Lower leg skin (tissue), 4 donors: ENCODE results near the gene ERICH2. TPM values are rescaled to one million over a fixed set of nuclear protein-coding genes. Genes with fewer than 3 reads are reported as not detected.
"Not testable (repeated sequence)": the region's sequence is repeated elsewhere in the genome, so short reads cannot be mapped to it uniquely, and the experiment has no call there.

ENCODE experiments used
- DNase-seq, 2 donors: peaks; one replicate each; pipeline ENCODE4 v3.0.0-alpha.2; 2019; ENCODE audit warnings: low spot score in 2 of 2
- H3K4me3 ChIP-seq: fragments of 200-600 bp; sonication (generic); 2 replicates; pipeline ENCODE4 v1.5.1; 2017; ENCODE audit warnings: mild to moderate bottlenecking, low read depth; ENCODE audit not compliant: poor library complexity, severe bottlenecking
- CTCF ChIP-seq, 3 donors: fragments of 450-650 bp; IDR thresholded peaks; one replicate each; pipeline ENCODE4 v1.5.1; 2016; ENCODE audit warnings: antibody characterized with exemption in 3 of 3, mild to moderate bottlenecking in 3 of 3, moderate library complexity in 2 of 3
- POLR2A ChIP-seq, 2 donors: fragments of 450-650 bp; IDR thresholded peaks; one replicate each; pipeline ENCODE4 v1.6.1; 2016 to 2017; ENCODE audit warnings: antibody characterized with exemption in 2 of 2, mild to moderate bottlenecking in 1 of 2, moderate library complexity in 1 of 2
- WGBS, 2 donors: methylation state at CpG; one replicate each; pipeline ENCODE4 v1.1.5; 2018; 5-methylcytosine and 5-hydroxymethylcytosine counted together
- intact Hi-C: fragments of 100-400 bp; cut with DNase I; formaldehyde crosslinking; loops from one replicate; pipeline ENCODE4 v1.15.0; 2023; ENCODE audit warnings: low total_unique reads
- total RNA-seq, 4 donors: library from RNA; depleted of rRNA; stranded (reverse); fragments of >200 nt; gene quantifications; one replicate each; pipeline ENCODE4 v1.1.0, GENCODE V29; 2016

Gene ERICH2
- total RNA-seq, 4 donors from 2014 or later, result 0.58 TPM; not detected in 3

GRCh38 chr2:170747921-170748320, 22.3 kb upstream of the ERICH2 start:
- 55% methylated on average over 4 of the region's 4 CpGs for WGBS, 2 donors
- intact Hi-C loops, result no loop called here
- no peak for TF ChIP-seq POLR2A (IDR thresholded peaks at IDR 0.05)
- no peak for TF ChIP-seq CTCF (IDR thresholded peaks at IDR 0.05)

DNA sequence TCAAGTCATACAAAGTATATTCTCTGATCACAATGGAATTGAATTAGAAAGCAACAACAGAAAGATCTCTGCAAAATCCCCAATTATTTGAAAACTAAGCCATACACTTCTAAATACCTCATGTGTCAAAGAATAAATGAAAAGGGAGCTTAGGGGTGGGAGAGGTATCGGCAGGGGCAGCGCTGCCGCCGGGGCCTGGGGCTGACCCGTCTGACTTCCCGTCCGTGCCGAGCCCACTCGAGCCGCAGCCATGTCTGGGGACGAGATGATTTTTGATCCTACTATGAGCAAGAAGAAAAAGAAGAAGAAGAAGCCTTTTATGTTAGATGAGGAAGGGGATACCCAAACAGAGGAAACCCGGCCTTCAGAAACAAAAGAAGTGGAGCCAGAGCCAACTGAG, 18.6 kb upstream of the ERICH2 start:
- DNase-seq, intact Hi-C loops, H3K4me3 ChIP-seq: not testable (repeated sequence)
- 92 to 96% methylated on average over 12 of the region's 12 CpGs for WGBS, 2 donors

More at GRCh38 chr2:170747921-170748320, 22.3 kb upstream of the ERICH2 start:
- DNase-seq, result no peak
- H3K4me3 ChIP-seq, result no peak overlapping the region

DNA sequence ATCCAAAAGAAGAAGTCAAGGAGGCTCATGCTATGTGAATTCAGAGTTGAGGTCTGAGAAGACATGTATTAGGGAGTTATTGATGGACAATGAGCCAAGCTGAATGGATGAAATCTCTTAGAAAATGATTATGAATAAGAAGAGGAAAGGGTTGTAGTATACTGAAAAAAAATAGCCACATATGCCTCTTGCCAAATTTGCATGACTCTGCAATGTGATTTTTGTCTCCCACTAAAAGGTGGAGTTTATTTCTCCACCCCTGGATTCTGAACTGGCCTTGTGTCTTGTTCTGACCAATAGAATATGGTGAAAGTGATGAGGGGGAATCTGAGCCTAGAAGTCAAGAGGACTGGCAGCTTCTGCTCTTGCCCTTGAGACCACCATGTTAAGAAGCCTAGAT, 8.6 kb upstream of the ERICH2 start:
- no peak overlapping the region for H3K4me3 ChIP-seq
- DNase-seq, result no peak
- TF ChIP-seq CTCF (IDR thresholded peaks at IDR 0.05), result no peak
- TF ChIP-seq POLR2A (IDR thresholded peaks at IDR 0.05), result no peak
- intact Hi-C loops, result no loop called here

DNA sequence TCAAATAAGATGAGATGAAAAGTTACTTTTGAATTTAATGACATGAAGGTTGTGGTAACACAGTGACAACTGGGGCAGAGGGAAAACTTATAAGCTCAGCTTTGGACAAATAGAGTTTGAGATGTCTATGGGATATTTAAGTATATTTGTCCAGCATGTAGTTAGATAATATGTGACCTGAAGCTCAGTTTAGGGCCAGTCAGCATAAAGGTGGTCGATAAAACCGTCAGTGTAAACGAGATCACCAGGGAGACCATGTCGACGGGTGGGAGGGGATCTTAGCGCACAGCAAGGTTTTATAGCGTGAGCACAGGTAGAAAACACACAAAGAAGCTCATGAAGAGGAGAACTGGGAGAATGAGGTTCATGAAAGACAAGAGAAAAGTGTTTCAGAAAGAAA, 7.4 kb upstream of the ERICH2 start:
- WGBS, 2 donors, result 79 to 85% methylated on average over 7 of the region's 7 CpGs
- intact Hi-C loops, result no loop called here
- no peak overlapping the region for H3K4me3 ChIP-seq
- TF ChIP-seq CTCF (IDR thresholded peaks at IDR 0.05) (no peak), POLR2A (IDR thresholded peaks at IDR 0.05) (no peak)
- no peak for DNase-seq

- TF ChIP-seq POLR2A (IDR thresholded peaks at IDR 0.05), result no peak
- no peak for TF ChIP-seq CTCF (IDR thresholded peaks at IDR 0.05)
- no peak for DNase-seq
- intact Hi-C loops, result no loop called here
- no peak overlapping the region for H3K4me3 ChIP-seq
- WGBS, 2 donors, result 93 to 96% methylated on average over 4 of the region's 4 CpGs
Observed at GRCh38 chr2:170763232-170763631, 6.9 kb upstream of the ERICH2 start.

DNA sequence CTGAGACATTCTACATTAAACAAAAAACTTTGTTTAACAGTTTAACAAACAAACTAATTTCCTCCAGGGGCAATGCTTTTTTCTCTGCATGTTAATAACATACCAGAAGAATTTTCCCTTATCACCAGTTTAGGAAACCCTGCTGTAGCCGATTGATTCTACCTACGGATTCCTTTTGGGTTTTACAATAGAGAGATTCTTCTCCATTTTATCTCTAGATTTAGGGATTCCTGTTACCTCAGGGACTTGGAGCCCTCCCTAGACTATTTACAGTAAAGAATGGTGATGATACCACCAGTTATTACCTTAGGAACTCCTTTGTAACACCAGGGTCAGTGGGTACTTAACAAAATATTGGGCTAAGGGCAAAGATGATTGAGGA, 5.3 kb upstream of the ERICH2 start:
- TF ChIP-seq CTCF (IDR thresholded peaks at IDR 0.05), result no peak
- no peak for TF ChIP-seq POLR2A (IDR thresholded peaks at IDR 0.05)
- intact Hi-C loops, result no loop called here
- DNase-seq, result no peak
- no peak overlapping the region for H3K4me3 ChIP-seq
- WGBS, 2 donors, result 43 to 57% methylated on average over 2 of the region's 2 CpGs
